ENCODE data around the gene APOA4. TPM values are rescaled to one million over a fixed set of nuclear protein-coding genes. Genes with fewer than 3 reads are reported as not detected.

Gene APOA4
- total and polyA plus RNA-seq, 2 experiments from 2014 or later, result not detected

DNA sequence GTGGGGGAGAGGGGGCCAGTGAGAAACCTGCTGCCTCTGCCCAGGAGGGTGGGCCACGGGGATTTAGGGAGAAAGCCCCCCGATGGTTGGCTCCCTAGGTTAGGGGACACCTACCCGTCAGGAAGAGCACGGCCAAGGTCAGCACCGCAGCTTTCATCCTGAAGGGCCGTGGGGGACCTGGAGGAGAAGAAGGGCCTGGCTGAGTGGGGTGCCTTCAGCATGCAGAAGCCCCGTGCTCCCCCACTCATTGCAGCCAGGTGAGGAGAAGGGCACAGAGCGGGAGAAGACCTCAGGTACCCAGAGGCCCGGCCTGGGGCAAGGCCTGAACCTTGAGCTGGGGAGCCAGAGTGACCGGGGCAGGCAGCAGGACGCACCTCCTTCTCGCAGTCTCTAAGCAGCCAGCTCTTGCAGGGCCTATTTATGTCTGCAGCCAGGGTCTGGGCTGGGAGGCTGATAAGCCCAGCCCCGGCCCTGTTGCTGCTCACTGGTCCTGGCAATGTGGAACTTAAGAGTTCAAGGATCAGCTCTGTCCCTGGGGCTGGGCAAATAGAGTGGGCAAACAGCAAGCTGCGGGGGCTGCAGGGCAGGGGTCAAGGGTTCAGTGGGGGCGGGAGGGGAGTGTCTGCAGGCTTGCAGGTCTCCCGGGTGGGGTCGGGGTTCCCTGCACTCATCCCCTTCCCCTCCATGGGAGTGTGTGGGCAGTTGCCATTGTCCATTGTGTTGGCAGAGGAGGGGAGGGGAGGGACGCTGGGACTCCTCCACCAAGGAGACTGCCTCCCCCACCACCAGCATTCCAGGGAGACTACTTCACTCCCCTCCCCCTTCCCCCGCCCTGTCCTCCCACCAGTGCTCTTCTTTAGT is 14.4 kb upstream of the APOA4 start, which contains the start of gene APOA1 (continued):
- TF ChIP-seq, protein P1, sequence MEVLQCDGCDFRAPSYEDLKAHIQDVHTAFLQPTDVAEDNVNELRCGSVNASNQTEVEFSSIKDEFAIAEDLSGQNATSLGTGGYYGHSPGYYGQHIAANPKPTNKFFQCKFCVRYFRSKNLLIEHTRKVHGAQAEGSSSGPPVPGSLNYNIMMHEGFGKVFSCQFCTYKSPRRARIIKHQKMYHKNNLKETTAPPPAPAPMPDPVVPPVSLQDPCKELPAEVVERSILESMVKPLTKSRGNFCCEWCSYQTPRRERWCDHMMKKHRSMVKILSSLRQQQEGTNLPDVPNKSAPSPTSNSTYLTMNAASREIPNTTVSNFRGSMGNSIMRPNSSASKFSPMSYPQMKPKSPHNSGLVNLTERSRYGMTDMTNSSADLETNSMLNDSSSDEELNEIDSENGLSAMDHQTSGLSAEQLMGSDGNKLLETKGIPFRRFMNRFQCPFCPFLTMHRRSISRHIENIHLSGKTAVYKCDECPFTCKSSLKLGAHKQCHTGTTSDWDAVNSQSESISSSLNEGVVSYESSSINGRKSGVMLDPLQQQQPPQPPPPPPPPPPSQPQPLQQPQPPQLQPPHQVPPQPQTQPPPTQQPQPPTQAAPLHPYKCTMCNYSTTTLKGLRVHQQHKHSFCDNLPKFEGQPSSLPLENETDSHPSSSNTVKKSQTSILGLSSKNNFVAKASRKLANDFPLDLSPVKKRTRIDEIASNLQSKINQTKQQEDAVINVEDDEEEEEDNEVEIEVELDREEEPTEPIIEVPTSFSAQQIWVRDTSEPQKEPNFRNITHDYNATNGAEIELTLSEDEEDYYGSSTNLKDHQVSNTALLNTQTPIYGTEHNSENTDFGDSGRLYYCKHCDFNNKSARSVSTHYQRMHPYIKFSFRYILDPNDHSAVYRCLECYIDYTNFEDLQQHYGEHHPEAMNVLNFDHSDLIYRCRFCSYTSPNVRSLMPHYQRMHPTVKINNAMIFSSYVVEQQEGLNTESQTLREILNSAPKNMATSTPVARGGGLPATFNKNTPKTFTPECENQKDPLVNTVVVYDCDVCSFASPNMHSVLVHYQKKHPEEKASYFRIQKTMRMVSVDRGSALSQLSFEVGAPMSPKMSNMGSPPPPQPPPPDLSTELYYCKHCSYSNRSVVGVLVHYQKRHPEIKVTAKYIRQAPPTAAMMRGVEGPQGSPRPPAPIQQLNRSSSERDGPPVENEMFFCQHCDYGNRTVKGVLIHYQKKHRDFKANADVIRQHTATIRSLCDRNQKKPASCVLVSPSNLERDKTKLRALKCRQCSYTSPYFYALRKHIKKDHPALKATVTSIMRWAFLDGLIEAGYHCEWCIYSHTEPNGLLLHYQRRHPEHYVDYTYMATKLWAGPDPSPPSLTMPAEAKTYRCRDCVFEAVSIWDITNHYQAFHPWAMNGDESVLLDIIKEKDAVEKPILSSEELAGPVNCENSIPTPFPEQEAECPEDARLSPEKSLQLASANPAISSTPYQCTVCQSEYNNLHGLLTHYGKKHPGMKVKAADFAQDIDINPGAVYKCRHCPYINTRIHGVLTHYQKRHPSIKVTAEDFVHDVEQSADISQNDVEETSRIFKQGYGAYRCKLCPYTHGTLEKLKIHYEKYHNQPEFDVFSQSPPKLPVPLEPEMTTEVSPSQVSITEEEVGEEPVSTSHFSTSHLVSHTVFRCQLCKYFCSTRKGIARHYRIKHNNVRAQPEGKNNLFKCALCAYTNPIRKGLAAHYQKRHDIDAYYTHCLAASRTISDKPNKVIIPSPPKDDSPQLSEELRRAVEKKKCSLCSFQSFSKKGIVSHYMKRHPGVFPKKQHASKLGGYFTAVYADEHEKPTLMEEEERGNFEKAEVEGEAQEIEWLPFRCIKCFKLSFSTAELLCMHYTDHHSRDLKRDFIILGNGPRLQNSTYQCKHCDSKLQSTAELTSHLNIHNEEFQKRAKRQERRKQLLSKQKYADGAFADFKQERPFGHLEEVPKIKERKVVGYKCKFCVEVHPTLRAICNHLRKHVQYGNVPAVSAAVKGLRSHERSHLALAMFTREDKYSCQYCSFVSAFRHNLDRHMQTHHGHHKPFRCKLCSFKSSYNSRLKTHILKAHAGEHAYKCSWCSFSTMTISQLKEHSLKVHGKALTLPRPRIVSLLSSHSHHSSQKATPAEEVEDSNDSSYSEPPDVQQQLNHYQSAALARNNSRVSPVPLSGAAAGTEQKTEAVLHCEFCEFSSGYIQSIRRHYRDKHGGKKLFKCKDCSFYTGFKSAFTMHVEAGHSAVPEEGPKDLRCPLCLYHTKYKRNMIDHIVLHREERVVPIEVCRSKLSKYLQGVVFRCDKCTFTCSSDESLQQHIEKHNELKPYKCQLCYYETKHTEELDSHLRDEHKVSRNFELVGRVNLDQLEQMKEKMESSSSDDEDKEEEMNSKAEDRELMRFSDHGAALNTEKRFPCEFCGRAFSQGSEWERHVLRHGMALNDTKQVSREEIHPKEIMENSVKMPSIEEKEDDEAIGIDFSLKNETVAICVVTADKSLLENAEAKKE (CRISPR knock-in tag; IDR thresholded peaks at IDR 0.05), result no peak
- no peak for TF ChIP-seq CTCF (conservative IDR thresholded peaks at IDR 0.05; ENCODE audit: low read depth in 2 of 2)

- no peak for ATAC-seq
- H3K27ac Mint-ChIP-seq, result no peak overlapping the region
- TF ChIP-seq EZH2phosphoT487 (IDR thresholded peaks at IDR 0.05; ENCODE audit: unreplicated experiment) (no peak), STAT1 (IDR thresholded peaks at IDR 0.05; ENCODE audit: unreplicated experiment) (no peak), POLR2AphosphoS5 (IDR thresholded peaks at IDR 0.05; ENCODE audit: low read depth) (no peak), REST (IDR thresholded peaks at IDR 0.05; ENCODE audit: unreplicated experiment) (no peak), ZNF114 (CRISPR knock-in tag; IDR thresholded peaks at IDR 0.05) (no peak)
These were observed 13.5 kb upstream of the APOA4 start for GRCh38 chr11:116836632-116836991.

More at GRCh38 chr11:116836632-116836991, 13.5 kb upstream of the APOA4 start:
- H3K4me1 Mint-ChIP-seq, result peaks cover 35% of the 10 kb centered on the region
- no peaks in the 10 kb centered on the region for H3K36me3 ChIP-seq (ENCODE audit: insufficient read depth)
- H3K4me3 ChIP-seq, result no peak overlapping the region
- H3K36me3 Mint-ChIP-seq (ENCODE audit: low read depth), result no peaks in the 10 kb centered on the region
- no peak overlapping the region; the same call in 1 of the 2 replicates for H2AFZ ChIP-seq
- no peaks in the 10 kb centered on the region for H3K79me2 ChIP-seq (replicated peaks; ENCODE audit: insufficient read depth)
- H3K27me3 ChIP-seq (ENCODE audit: insufficient read depth), result no peaks in the 10 kb centered on the region
- no peaks in the 10 kb centered on the region for H3K9me2 ChIP-seq (ENCODE audit: insufficient read depth)
- peaks cover 6% of the 10 kb centered on the region; the same call in 1 of the 2 replicates for H3K4me1 ChIP-seq (ENCODE audit: insufficient read depth)
- H3K4me2 ChIP-seq, result no peak overlapping the region
- H3K9me3 Mint-ChIP-seq, result no peaks in the 10 kb centered on the region
- H3K4me3 Mint-ChIP-seq, result no peak overlapping the region
- peaks cover 18% of the 10 kb centered on the region for H3K27me3 Mint-ChIP-seq (ENCODE audit: insufficient read depth, low read depth, poor library complexity)
- H3K27ac ChIP-seq (ENCODE audit: low read depth), result no peak overlapping the region
- DNase-seq (ENCODE audit: low spot score), result no peak
- H3F3A ChIP-seq (replicated peaks; ENCODE audit: low read depth), result 0 out of 2 replicates have a peak, but pooled peaks cover 3% of the 10 kb centered on the region
- no peaks in the 10 kb centered on the region for H4K20me1 ChIP-seq (replicated peaks; ENCODE audit: insufficient read depth)
